Islet precursor cell (in vitro differentiated cells): ENCODE results near the gene PARK7.
"Not testable (repeated sequence)": the region's sequence is repeated elsewhere in the genome, so short reads cannot be mapped to it uniquely, and the experiment has no call there.

ENCODE experiments used
- DNase-seq: peaks from one replicate; pipeline ENCODE4 v3.0.0-alpha.2; 2018

The PARK7 gene

DNA sequence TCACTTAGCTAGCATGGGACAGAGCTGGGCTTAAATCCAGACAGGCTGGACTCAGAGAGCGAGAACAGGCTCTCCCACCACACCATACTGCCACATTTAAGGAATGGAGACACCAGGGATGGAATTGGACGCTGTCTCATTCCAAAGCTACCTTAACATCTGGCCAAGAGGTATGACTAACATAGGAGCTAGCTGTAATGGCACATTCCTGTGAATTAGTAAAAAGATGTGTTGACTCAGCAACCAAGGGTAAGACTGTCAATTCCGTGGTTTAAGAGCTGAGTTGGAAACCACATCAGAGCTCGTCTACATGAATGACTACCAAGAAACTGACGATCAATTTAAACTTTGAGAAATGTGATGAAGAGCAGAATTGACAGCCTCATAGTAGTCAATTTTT lies 12.6 kb upstream of the PARK7 start:
- peak; percentile 91 for DNase-seq

DNA sequence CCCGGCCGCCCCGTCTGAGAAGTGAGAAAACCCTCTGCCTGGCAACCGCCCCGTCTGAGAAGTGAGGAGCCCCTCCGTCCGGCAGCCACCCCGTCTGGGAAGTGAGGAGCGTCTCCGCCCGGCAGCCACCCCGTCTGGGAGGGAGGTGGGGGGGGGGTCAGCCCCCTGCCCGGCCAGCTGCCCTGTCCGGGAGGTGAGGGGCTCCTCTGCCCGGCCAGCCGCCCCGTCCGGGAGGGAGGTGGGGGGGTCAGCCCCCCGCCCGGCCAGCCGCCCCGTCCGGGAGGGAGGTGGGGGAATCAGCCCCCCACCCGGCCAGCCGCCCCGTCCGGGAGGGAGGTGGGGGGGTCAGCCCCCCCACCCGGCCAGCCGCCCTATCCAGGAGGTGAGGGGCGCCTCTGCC lies 8.7 kb upstream of the PARK7 start:
- DNase-seq: not testable (repeated sequence)

DNA sequence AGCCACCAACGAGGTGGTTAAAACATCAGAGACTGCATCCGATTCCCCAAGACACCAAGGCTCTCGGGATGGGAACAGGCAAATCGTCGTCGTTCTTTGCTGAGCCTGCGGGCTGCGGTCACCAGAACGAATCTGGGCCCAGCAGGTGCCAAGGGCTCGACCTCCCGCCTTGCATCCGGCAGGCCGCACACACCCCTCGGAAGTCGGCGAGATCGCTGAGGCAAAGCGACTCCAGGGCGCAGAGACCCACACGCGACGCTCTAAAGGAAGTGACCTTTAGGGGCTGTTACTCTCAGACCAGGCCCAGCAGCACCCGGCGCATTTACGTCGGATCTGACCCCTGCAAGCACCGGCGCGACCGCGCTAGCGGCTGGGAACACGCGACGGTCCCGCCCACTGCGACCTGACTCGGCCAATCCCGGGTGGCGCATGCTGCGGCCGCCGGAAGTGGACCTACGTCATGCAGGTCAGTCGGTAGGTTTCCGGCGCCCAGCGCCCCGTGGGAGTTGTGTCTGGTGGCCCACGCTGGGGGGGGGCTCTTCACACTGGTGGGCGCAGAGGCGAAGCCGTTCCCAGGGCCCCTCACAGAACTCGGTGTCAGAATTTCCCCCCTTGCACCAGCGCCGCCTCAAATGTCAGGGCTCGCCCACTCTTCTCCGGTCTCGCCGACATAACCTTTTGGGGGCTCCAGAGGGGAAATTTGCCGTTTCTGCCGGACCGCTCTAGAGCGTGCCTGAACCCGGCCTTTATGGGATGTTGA lies 7.5 kb upstream of the PARK7 start:
- DNase-seq: no peak

DNA sequence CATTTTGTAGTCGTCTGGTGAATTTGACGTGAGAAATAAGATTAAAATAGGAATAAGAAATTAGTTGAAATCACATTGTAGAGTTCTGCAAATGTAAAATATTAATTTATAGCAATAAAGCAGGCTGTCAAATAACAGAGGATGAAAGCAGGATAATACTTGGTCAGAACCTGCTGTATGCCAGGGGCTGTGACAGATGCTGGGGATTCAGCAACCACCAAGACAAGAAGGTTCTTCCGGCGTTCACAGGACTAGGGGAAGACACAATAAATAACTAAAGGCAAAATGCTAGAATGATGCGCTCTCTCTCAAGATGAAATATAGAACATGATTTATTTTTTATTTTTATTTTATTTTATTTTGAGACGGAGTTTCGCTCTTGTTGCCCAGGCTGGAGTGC lies 6.8 kb upstream of the PARK7 start:
- DNase-seq: no peak

DNA sequence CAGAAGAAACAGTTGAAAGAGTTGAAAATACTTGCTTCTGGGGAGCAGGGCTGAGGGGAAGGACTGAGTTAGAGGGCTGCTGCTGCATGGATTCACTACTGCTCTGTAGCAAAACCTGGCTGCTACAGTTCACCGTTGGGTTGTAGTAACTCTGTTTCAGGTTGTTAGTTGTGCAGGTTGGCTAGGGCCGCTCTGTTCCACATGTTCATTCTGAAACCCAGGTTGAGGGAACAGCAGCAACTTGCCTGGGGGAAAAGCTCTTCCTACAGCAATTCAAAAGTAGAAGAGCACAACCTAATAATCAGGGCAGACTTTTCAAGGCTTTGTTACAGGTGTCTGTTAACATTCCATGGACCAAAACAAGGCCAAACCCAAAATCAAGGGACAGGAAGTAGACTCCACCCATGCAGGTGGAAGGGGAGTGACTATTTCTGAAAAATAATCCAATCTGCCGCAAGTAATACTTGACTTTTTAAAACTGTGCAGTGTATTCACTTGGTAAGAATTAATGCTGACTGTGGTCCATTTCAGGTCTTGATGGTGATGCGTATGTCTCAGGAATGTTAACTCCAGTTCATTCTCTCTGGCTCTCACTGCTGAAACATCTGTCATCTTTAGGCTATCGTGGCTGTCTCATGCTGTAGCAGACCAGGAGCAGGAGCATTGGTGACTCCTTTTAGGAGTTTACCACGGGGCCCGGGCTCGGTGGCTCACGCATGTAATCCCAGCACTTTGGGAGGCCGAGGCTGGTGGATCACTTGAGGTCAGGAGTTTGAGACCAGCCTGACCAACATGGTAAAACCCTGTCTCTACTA lies 5.1 kb upstream of the PARK7 start:
- DNase-seq: peak; percentile 65

DNA sequence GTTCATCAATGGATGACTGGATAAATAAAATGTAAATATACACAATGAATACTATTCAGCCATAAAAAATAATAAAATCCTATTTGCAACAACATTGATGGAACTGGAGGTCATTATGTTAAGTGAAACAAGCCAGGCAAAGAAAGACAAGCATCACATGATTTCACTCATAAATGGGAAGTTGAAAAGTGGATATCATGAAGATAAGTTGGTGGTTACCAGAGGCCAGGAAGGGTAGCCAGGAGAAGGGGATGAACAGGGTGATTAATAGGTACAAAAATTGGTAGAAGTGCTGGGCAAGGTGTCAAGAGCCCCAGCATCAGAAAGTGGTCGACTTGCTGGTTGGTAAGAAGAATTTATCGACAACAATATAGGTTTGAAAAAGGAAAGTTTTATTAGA lies 1.3 kb upstream of the PARK7 start:
- no peak for DNase-seq

DNA sequence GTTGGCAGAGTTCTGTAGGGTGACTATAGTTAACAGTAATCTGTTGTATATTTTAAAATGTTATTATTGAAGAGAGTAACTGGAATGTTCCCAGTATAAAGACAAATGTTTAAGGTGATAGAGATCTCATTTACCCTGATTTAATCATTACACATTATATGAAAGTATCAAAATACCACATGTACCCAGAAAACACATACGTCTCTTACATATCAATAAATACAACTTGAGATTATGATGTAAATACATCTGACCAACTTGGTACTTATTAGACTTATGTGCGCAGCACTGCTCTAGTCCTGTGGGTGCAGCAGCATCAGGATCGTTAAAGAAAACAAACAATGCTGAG lies 670 bp upstream of the PARK7 start:
- no peak for DNase-seq

DNA sequence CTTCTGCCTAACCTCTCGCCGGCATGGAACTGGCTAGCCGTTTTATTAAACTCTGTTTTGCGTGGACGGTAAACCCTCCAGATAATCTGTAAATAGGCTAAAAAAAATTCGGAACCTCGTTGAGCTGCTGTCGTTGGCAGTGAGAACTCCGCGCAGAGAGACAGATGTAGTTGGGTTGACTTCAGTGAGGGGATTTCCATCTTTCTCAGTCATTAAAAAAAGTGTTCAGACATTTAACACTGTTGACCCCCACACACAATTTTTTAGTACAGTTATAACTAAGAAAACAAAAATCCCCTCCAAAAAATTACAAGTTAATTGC lies 464 bp downstream of the PARK7 start:
- no peak for DNase-seq

DNA sequence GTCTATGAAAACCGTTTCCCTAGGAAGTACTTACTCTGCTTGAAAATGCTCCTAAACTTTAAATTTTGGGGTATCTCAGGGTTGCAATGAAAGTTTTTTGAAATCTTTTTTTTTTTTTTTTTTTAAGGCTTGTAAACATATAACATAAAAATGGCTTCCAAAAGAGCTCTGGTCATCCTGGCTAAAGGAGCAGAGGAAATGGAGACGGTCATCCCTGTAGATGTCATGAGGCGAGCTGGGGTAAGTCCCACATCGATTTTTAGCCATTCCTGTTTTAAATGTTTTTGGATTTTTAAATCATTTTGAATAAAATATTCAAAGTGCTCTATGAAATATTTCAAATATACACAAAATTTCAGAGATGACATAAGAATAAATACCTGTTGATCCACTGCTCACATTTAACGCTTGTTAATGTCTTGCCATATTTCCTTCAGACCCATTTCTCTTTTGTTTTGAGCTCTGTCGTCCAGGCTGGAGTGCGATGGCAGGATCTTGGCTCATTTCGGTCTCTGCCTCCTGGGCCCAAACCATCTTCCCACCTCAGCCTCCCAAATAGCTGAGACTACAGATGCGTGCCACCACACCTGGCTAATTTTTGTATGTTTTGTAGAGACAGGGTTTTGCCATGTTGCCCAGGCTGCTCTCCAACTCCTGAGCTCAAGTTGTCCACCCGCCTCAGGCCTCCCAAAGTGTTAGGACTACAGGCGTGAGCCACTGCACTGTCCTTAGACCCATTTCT lies 1.3 kb downstream of the PARK7 start:
- DNase-seq: no peak

DNA sequence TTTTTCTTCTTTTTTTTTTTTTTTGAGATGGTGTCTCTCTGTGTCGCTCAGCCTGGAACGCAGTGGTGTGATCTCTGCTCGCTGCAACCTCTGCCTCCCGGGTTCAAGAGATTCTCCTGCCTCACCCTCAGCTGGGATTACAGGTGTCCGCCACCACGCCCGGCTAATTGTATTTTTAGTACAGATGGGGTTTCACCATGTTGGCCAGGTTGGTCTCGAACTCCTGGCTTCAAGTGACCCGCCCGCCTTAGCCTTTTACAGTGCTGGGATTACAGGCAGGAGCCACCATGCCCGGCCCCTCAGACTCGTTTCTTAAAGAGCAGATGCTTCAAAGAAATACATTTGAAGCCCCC lies 1.8 kb downstream of the PARK7 start:
- DNase-seq: not testable (repeated sequence)

DNA sequence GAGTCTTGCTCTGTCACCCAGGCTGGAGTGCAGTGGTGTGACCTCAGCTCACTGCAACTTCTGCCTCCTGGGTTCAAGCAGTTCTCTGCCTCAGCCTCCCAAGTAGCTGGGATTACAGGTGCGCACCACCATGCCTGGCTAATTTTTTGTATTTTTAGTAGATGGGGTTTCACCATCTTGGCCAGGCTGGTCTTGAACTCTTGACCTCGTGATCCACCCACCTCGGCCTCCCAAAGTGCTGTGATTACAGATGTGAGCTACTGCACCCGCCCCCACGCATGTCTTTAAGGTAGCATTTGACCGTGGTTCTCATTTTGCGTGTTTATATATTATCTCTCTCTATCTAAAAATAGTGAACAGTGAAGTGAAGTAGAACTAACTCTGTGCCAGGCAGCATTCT lies 2.3 kb downstream of the PARK7 start:
- not testable (repeated sequence) for DNase-seq

DNA sequence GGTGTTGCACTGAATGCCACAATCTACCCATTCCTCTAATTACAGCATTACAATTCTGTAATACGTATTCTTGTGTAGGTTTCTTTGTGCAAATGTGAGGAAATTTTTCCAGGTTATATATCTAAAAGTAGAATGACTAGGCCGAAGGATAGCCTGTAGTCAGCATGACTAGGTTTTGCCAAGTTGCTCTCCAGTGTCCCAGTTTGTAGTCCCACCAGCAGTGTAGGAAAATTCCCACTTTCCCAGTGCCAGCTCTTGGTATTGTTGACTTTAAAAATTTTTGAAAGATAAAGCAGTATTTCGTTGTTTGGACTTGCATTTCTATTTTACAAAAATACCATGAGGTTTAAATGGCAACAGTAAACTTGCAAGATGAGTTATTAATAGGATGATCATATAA lies 3.0 kb downstream of the PARK7 start:
- no peak for DNase-seq

DNA sequence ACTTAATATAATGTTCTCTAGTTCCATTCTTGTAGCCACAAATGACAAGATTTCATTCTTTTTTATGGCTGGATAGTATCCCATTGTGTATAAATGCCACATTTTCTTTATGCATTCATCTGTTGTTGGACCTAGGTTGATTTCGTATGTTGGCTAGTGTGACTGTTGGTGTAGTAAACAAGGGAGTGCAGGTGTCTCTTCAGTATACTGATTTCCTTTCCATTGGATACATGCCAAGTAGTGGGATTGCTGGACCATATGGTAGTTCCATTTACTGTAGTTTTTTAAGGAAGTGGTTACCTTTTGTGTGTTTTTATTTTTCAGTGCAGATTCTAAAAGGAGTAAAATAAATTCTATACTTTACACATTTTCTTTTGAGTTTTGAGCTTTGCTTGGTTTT lies 5.7 kb downstream of the PARK7 start:
- no peak for DNase-seq

DNA sequence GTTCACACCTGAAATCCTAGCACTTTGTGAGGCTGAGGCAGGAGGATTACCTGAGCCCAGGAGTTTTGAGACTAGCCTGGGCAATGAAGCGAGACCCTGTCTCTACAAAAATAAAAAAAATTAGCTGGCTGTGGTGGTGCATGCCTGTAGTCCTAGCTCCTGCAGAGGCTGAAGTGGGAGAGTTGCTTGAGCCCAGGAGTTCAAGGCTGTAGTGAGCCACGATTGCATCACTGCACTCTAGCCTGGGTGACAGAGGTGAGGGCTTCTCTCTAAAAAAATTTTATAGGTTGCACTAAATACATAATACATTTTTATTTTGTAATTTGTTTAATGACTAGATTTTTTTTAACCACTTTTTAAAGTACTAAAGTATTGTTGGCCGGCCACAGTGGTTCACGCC lies 6.1 kb downstream of the PARK7 start:
- no peak for DNase-seq

DNA sequence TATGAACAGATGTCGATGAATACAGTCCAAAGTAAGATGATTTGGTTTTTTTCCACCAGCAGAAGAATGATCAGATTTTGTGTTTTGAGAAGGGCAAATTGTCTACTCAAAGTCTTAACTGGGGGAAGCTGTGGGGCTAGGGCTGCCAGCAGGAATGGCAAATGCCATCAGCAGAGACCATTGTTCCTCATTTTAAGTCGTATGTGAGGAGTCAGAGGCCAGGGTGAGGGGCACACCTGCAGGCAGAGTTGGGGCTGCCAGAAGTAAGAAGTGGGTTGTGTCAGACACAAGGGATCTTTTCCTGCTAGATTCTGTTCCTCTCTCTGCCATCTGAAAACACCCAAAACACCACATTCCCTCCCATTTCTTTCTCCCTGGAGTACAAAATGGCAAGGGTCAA lies 8.7 kb downstream of the PARK7 start:
- no peak for DNase-seq

DNA sequence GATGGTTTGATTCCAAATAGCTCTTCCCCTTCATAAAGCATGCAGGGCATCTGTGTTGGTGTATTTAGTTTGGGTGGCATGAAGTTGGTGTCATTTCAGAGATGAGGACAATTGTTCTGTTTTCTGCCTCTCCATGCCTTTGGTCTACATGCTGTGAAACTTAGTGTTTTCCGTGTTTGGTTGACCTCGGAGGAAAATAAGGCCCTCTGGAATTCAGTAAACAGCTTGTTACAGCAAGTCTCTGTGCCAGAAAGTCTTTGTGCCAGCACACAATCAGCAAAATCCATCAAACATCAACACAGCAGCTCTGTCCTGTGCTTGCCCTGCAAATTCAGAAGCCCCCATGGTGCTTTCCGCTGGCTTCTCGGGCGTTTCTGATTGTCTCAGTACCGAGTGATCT lies 9.5 kb downstream of the PARK7 start:
- no peak for DNase-seq

DNA sequence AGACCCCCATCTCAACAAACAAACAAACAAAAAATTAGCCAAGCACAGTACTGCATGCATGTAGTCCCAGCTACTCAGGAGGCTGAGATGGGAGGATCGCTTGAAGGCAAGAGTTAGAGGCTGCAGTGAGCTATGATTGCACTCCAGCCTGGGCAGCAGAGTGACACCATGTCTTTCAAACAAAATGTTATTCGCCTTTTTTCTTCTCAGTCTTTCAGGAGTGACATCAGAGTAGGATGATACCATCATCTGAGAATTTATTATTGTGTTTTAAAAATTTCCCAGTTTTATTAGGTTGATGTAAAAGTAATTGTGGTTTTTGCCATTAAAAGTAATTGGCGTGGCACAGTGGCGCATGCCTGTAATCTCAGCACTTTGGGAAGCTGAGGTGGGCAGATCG lies 10.8 kb downstream of the PARK7 start:
- no peak for DNase-seq

DNA sequence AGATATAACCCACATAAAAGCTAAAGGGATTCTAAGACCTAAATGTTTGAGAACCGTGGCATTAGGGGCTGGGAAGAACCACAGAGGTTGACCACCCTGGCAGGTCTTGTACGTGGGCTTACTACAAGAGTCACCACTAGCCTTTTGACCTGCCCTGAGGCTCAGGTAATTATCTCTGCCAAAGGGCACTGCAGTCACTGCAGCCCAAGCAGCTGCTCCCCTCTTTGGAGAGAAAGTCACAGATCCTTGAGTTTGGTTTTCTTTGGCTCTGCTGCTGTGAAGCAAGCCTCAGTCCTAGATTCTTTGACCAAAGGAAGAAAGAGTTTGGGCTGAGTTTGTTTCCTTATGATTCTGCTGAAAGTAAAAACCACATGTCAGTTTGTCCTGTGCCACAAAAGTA lies 11.6 kb downstream of the PARK7 start:
- DNase-seq: no peak

DNA sequence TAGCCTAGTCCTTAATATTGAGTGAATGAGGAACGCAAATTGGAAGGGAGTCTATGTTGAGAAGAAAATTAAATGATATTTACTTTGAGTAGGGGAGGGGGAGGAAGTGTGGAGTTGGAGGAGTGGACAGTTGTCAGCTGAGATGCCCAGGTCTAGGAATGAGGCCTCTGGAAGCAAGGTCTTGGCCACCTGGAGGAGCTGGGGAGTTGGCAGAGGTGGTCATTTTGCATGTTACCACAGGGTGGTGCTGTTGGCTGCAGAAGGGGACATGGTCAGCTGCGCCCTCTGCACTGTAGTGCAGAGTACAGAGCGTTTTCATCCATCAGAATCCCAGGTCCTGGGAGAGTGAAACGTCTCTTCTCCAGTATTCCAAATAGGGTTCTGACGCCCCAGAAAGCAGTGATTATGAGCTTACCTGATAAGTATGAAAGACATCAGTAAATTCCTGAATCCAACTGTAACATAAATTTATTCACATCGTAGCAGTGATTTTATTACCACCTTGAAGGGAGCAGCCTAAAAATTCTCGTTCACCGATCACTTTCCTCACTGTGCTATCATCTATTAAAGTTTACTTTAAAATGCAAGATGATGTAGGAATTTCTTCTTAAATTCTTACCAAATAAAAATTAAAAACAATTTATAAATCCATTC lies 13.8 kb downstream of the PARK7 start:
- peak; percentile 94 for DNase-seq

DNA sequence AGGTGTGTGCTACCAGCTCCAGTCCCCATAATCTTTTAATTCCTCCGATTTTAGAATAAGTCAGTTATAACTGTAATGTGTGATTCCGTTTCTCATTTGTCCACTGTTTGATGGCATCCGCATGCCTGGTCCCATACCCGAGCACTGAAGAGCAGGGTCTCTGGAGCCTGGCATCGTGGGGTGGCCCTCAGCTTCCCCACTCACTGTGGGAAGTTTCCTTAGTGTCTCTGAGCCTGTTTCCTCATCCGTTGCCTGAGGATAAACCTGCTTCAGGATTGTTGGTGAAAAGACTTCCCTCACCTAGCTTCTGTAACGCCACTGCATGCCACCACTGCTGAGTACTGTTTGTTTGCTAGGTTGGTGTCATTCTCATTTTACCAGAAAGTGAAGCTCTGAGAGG lies 19.5 kb downstream of the PARK7 start:
- DNase-seq: no peak

DNA sequence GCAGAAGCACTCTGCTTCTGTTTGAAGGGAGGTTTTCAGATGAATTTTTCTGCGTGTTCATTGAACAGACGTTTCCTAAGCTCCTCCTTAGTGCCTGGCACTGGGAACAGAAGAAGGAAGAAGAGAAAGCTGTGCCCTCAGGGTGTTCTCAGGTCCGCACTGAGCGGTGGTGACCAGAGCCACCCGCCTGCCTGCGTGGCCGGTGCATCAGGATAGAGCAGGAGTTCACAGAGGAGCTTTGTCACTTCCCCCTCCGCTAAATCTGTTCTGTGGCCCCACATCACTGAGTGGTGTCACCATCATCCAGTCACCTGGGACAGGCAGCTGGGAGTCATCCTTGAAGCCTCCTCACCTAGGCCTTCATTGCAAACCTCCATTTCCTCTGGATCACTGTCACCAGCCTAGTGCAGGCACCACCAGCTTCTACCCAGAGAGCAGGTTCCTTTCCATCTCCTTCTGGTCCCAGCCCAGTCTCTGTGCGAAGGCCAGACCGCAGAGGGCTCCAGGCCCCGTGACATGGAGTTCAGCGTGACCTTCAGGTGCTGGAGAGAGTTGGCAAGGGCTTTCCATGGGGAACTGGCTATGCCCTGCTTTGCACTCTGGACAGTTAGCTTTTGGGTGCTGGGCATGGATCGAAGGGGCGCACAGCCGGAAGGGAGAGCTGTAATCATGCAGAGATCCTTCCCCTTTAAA lies 21.7 kb downstream of the PARK7 start:
- DNase-seq: no peak

DNA sequence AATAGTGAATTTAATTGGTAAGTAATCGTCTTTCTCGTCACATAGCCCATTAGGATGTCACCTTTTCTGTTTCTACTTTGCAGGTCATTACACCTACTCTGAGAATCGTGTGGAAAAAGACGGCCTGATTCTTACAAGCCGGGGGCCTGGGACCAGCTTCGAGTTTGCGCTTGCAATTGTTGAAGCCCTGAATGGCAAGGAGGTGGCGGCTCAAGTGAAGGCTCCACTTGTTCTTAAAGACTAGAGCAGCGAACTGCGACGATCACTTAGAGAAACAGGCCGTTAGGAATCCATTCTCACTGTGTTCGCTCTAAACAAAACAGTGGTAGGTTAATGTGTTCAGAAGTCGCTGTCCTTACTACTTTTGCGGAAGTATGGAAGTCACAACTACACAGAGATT lies 23.3 kb downstream of the PARK7 start:
- no peak for DNase-seq
